Lower lobe of right lung (tissue), 2 donors: ENCODE measurements around the gene CDSN. TPM values are rescaled to one million over a fixed set of nuclear protein-coding genes. Genes with fewer than 3 reads are reported as not detected.

Source experiments
- ATAC-seq, 2 donors: fragments of 200-7000 bp; cut with Tn5 transposase; one replicate each; pipeline ENCODE4 v1.9.1; 2020 to 2022; ENCODE audit warnings: mild to moderate bottlenecking in 2 of 2, moderate library complexity in 2 of 2
- DNase-seq: peaks from one replicate; pipeline ENCODE4 v3.0.0-alpha.2; 2020
- H3K27ac ChIP-seq: fragments of 200-600 bp; one replicate; pipeline ENCODE4 v1.8.0; 2022
- H3K27me3 ChIP-seq: fragments of 200-600 bp; one replicate; pipeline ENCODE4 v1.8.0; 2022; ENCODE audit warnings: low read depth
- H3K36me3 ChIP-seq: fragments of 200-600 bp; one replicate; pipeline ENCODE4 v1.8.0; 2022; ENCODE audit warnings: mild to moderate bottlenecking
- H3K4me1 ChIP-seq: fragments of 200-600 bp; one replicate; pipeline ENCODE4 v1.8.0; 2022
- H3K4me3 ChIP-seq: fragments of 200-600 bp; one replicate; pipeline ENCODE4 v1.8.0; 2022; ENCODE audit warnings: mild to moderate bottlenecking
- H3K9me3 ChIP-seq: fragments of 200-600 bp; one replicate; pipeline ENCODE4 v1.8.0; 2022
- CTCF ChIP-seq: fragments of 200-600 bp; IDR thresholded peaks from one replicate; pipeline ENCODE4 v1.8.0; 2022; ENCODE audit warnings: antibody characterized with exemption, mild to moderate bottlenecking
- intact Hi-C: fragments of 100-400 bp; cut with DNase I; formaldehyde crosslinking; loops from one replicate; pipeline ENCODE4 v1.11.0; 2022
- total RNA-seq: library from RNA; stranded (reverse); fragmentation: NEBNext Ultra II Directional; extraction: Animal tissue kit (Norgen Biotek cat#: 25700); gene quantifications from one replicate; pipeline ENCODE4 v1.2.1, GENCODE V29; 2021
- donor health status: DM: no; HTN: yes; CAD: no; lungs with severe emphysema.

Gene CDSN
- total RNA-seq, 1 donor from 2014 or later: not detected

DNA sequence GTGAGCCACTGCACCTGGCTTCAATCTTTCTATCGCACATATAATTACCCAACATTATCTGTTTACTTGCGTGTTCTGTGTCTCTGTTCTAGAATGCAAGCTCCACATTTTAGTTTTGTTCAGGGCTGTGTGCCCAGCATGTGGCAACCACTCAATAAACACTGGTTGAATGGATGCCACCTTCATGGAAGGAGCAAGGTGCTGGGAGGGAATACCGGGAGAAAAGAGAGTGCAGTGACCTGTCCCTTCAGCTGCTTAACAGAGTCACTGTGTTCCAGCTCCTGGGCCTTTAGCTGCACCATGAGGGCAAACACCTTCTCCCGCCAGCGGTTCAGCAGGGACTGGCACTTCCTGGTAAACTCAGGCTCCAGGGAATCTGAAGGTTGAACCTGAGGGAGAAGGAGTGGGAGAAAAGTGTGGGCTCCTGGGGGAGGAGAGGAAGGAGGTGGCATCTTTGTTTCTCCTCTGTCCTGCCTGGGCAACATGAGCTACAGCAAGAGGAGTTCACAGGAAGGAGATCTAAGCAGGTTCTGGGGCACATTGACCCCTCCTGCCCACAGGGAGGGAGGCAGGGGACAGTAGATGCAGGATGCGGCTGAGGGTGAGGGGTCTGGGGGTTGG is 29.7 kb upstream of the CDSN start:
- Histone ChIP-seq H3K27me3 (no peaks in the 10 kb centered on the region), H3K4me1 (no peaks in the 10 kb centered on the region), H3K4me3 (no peak overlapping the region), H3K36me3 (peaks cover 15% of the 10 kb centered on the region), H3K9me3 (no peaks in the 10 kb centered on the region), H3K27ac (no peak overlapping the region)
- TF ChIP-seq CTCF: no peak
- ATAC-seq: no peak
- intact Hi-C loops: no loop called here
- no peak for DNase-seq

DNA sequence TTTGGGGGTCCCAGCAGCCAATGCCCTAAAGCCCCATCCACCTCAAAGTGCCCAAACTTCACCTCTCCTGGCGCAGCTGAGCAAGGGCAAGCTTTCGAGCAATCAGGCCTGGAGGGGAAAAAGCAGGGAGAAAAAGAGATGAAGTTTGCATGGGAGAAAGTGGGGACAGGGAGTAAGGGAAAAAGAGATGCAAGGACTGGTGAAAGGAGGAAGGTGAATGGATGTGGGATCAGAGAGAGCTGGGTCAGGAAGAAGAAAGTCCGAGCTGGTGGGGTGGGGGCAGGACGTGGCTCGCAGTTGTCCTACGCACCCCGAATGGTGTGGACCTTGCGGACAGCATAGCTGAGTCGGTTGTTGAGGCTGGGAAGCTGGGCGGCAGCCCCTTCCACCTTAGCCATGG is 25.1 kb upstream of the CDSN start:
- intact Hi-C loops: no loop called here
- no peak for TF ChIP-seq CTCF
- Histone ChIP-seq H3K36me3 (peaks cover 30% of the 10 kb centered on the region), H3K27me3 (no peaks in the 10 kb centered on the region), H3K4me3 (no peak overlapping the region), H3K9me3 (no peaks in the 10 kb centered on the region), H3K4me1 (peaks cover 8% of the 10 kb centered on the region), H3K27ac (no peak overlapping the region)
- DNase-seq: no peak
- ATAC-seq: no peak

DNA sequence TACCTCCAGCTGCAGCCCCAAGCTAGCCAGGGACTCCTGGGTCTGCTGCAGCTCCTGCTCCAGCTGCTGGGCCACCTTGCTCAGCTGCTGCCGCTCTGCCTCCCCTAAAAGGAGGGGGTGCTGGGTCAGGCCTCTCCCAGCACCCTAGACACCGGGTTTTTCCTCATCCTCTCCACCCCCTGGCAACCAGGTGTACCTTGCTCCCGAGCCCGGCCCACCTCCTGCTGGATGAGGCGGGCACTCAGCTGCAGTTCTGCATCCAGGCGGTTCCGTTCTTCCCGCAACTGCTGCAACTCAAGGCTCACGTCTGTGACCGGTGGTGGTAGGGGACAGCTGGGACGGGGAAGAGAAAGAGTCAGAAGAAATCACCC is 24.7 kb upstream of the CDSN start:
- intact Hi-C loops: no loop called here
- no peak for DNase-seq
- no peak for ATAC-seq
- peaks cover 26% of the 10 kb centered on the region for H3K36me3 ChIP-seq
- H3K27me3 ChIP-seq: no peaks in the 10 kb centered on the region
- no peak for TF ChIP-seq CTCF
- no peak overlapping the region for H3K4me3 ChIP-seq
- H3K27ac ChIP-seq: no peak overlapping the region
- H3K9me3 ChIP-seq: no peaks in the 10 kb centered on the region
- H3K4me1 ChIP-seq: peaks cover 8% of the 10 kb centered on the region

GRCh38 chr6:31144296-31144969 is 24.2 kb upstream of the CDSN start:
- Histone ChIP-seq H3K27me3 (no peaks in the 10 kb centered on the region), H3K27ac (no peak overlapping the region), H3K36me3 (peaks cover 22% of the 10 kb centered on the region), H3K4me3 (no peak overlapping the region), H3K9me3 (no peaks in the 10 kb centered on the region), H3K4me1 (peaks cover 9% of the 10 kb centered on the region)
- no peak for DNase-seq
- intact Hi-C loops: no loop called here
- no peak for TF ChIP-seq CTCF
- ATAC-seq: peak in 1 of 2 donors; percentile 11

DNA sequence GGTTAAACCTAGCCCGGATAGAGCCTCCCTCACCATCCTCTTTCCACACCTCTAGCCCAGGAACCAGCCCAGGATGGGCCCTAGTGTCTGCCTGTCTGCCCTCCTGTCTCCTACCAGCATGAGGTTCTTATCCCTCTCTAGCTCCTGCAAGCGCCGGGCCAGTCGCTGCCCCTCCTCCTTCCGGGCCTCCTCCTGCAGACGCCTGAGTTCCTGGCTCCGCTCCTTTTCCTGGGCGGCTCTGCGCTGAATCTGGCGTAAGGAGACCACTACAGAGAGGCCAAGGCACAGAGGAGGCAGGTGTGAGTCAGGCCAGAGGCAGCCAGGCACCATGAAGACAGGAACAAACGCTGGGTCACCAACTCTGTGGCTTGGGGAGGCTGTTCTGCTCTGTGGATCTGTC is 22.9 kb upstream of the CDSN start:
- Histone ChIP-seq H3K36me3 (peaks cover 22% of the 10 kb centered on the region), H3K4me3 (no peak overlapping the region), H3K27me3 (no peaks in the 10 kb centered on the region), H3K27ac (no peak overlapping the region), H3K9me3 (no peaks in the 10 kb centered on the region), H3K4me1 (peaks cover 14% of the 10 kb centered on the region)
- peak; percentile 28 to 41 for ATAC-seq
- intact Hi-C loops: no loop called here
- TF ChIP-seq CTCF: no peak
- no peak for DNase-seq
